ENCODE data around the gene AHI1.

AHI1 gene

DNA sequence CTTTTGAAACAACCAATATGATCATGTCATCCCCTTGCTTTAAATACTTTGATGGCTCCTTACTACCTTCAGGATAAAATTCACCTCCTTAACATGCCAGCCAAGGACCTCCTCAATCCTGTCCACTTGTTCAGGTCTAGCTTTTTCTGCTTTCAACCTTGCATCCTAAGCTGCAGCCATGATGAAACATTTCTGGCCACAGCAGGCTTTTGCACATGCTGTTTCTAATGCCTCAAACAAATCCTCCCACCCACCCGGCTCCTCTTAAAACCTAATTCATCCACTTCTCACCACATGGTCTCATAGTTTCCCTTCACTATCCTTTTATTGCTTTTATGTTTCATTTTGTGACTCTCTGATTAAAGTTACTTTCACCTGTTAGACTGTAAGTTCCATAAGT, 191.9 kb downstream of the AHI1 start:
- ATAC-seq (ENCODE audit: low read depth) = no peak
- no peak overlapping the region for H3K27ac ChIP-seq (ENCODE audit: poor library complexity, severe bottlenecking)
- TF ChIP-seq, protein P1, sequence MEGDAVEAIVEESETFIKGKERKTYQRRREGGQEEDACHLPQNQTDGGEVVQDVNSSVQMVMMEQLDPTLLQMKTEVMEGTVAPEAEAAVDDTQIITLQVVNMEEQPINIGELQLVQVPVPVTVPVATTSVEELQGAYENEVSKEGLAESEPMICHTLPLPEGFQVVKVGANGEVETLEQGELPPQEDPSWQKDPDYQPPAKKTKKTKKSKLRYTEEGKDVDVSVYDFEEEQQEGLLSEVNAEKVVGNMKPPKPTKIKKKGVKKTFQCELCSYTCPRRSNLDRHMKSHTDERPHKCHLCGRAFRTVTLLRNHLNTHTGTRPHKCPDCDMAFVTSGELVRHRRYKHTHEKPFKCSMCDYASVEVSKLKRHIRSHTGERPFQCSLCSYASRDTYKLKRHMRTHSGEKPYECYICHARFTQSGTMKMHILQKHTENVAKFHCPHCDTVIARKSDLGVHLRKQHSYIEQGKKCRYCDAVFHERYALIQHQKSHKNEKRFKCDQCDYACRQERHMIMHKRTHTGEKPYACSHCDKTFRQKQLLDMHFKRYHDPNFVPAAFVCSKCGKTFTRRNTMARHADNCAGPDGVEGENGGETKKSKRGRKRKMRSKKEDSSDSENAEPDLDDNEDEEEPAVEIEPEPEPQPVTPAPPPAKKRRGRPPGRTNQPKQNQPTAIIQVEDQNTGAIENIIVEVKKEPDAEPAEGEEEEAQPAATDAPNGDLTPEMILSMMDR (IDR thresholded peaks at IDR 0.05; ENCODE audit: poor library complexity, severe bottlenecking) = no peak
- H3K36me3 ChIP-seq (ENCODE audit: low read depth) = no peaks in the 10 kb centered on the region
- no peak overlapping the region for H3K4me3 ChIP-seq (ENCODE audit: severe bottlenecking)
- H3K27me3 ChIP-seq (ENCODE audit: insufficient read depth, poor library complexity, severe bottlenecking) = no peaks in the 10 kb centered on the region
- H3K9me3 ChIP-seq (ENCODE audit: severe bottlenecking) = no peaks in the 10 kb centered on the region
- no peak for DNase-seq (ENCODE audit: low spot score)
- no peaks in the 10 kb centered on the region for H3K4me1 ChIP-seq (ENCODE audit: insufficient read depth, poor library complexity, severe bottlenecking)

DNA sequence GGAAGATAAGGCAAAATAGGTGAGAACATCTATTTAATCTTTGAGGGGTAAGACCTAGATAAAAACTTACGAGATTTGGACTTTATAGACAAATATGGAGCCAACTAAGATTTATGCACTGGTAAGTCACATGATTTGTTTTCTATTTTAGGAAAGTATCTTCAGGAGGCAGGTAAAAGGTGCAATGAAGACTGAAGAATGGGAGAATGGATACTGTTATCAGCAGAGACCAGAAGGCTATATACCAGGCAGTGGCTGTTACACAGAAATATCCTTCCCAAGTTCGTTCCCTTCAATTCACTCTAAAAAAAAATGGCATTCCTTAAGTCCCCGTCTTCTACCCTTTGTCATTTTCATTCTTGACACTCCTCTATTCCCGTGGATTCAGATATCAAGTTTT, 192.7 kb downstream of the AHI1 start:
- no peak for ATAC-seq (ENCODE audit: low read depth)
- Histone ChIP-seq H3K4me3 (ENCODE audit: severe bottlenecking) (no peak overlapping the region), H3K9me3 (ENCODE audit: severe bottlenecking) (no peaks in the 10 kb centered on the region), H3K36me3 (ENCODE audit: low read depth) (no peaks in the 10 kb centered on the region), H3K4me1 (ENCODE audit: insufficient read depth, poor library complexity, severe bottlenecking) (no peaks in the 10 kb centered on the region), H3K27ac (ENCODE audit: poor library complexity, severe bottlenecking) (no peak overlapping the region), H3K27me3 (ENCODE audit: insufficient read depth, poor library complexity, severe bottlenecking) (no peaks in the 10 kb centered on the region)
- TF ChIP-seq, protein P1 (IDR thresholded peaks at IDR 0.05; ENCODE audit: poor library complexity, severe bottlenecking) = no peak
- no peak for DNase-seq (ENCODE audit: low spot score)

DNA sequence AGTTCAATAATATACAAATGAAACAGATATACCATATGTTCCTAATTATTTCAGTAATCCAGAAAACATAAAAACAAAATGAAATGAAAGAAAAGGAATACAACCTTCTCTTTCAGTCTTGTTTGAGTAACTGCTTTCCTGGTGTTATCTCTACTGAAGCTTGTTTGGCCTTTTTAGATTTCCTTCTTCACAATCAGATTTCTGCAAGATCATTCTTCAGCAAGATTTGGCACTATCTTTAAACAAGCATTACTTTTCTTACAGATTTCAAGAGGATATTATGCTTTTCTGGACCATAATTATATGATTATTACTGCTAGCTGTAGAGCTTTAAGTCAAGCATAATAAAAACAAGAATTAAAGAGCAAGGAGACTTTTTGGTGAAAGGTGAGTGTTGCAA, 196.2 kb downstream of the AHI1 start:
- no peaks in the 10 kb centered on the region for H3K9me3 ChIP-seq (ENCODE audit: severe bottlenecking)
- no peak overlapping the region for H3K4me3 ChIP-seq (ENCODE audit: severe bottlenecking)
- DNase-seq (ENCODE audit: low spot score) (no peak), ATAC-seq (ENCODE audit: low read depth) (no peak)
- H3K27ac ChIP-seq (ENCODE audit: poor library complexity, severe bottlenecking) = no peak overlapping the region
- no peaks in the 10 kb centered on the region for H3K27me3 ChIP-seq (ENCODE audit: insufficient read depth, poor library complexity, severe bottlenecking)
- H3K4me1 ChIP-seq (ENCODE audit: insufficient read depth, poor library complexity, severe bottlenecking) = no peaks in the 10 kb centered on the region
- TF ChIP-seq, protein P1 (IDR thresholded peaks at IDR 0.05; ENCODE audit: poor library complexity, severe bottlenecking) = no peak
- no peaks in the 10 kb centered on the region for H3K36me3 ChIP-seq (ENCODE audit: low read depth)

DNA sequence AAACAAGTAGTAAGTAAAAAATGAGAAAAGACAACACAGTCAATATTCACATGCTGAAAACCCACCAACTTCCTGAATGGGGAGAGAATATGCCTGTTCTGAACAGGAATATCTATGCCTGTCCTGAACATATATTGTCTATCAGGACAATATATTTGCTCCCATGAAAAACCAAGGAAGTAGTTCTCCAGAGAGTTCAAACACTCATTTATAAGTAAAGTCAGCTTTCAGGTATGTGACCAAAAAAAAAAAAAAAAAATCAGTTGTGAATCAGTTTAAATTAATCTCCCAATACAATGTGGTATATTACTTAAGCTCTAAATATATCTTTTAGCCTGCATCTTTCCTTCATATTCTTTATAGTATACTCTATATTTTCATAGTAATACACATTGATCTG, 197.0 kb downstream of the AHI1 start:
- Histone ChIP-seq H3K9me3 (ENCODE audit: severe bottlenecking) (no peaks in the 10 kb centered on the region), H3K36me3 (ENCODE audit: low read depth) (no peaks in the 10 kb centered on the region), H3K27me3 (ENCODE audit: insufficient read depth, poor library complexity, severe bottlenecking) (no peaks in the 10 kb centered on the region), H3K4me3 (ENCODE audit: severe bottlenecking) (no peak overlapping the region), H3K4me1 (ENCODE audit: insufficient read depth, poor library complexity, severe bottlenecking) (no peaks in the 10 kb centered on the region), H3K27ac (ENCODE audit: poor library complexity, severe bottlenecking) (no peak overlapping the region)
- ATAC-seq (ENCODE audit: low read depth) = no peak
- TF ChIP-seq, protein P1 (IDR thresholded peaks at IDR 0.05; ENCODE audit: poor library complexity, severe bottlenecking) = no peak
- no peak for DNase-seq (ENCODE audit: low spot score)

DNA sequence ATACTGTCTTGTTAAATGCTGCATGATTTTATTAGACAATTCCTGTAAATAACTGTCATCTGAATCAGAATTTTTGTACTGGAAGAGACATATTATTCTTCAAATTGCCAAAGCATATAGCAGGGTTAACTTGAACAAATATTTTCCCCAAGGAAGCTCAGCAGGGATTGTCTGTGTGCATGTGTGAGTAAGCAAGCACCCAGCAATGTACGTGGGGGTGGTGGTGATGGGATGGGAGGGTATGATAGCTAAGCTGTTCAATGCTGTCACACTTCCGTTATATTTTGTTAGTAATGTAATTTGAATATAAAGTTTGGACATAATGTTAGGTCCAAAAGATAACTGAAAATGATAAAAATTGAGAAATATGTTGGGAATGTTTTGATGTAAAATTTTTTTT, 198.3 kb downstream of the AHI1 start:
- no peaks in the 10 kb centered on the region for H3K36me3 ChIP-seq (ENCODE audit: low read depth)
- ATAC-seq (ENCODE audit: low read depth) = no peak

More for the DNA sequence above, 198.3 kb downstream of the AHI1 start:
- Histone ChIP-seq H3K4me1 (ENCODE audit: insufficient read depth, poor library complexity, severe bottlenecking) (no peaks in the 10 kb centered on the region), H3K9me3 (ENCODE audit: severe bottlenecking) (no peaks in the 10 kb centered on the region), H3K27me3 (ENCODE audit: insufficient read depth, poor library complexity, severe bottlenecking) (no peaks in the 10 kb centered on the region), H3K27ac (ENCODE audit: poor library complexity, severe bottlenecking) (no peak overlapping the region), H3K4me3 (ENCODE audit: severe bottlenecking) (no peak overlapping the region)
- no peak for DNase-seq (ENCODE audit: low spot score)
- TF ChIP-seq, protein P1 (IDR thresholded peaks at IDR 0.05; ENCODE audit: poor library complexity, severe bottlenecking) = no peak
